Umbilical cord (tissue), 2 donors: ENCODE measurements around the gene AK6. TPM values are rescaled to one million over a fixed set of nuclear protein-coding genes. Genes with fewer than 3 reads are reported as not detected.
"Not testable (repeated sequence)": the region's sequence is repeated elsewhere in the genome, so short reads cannot be mapped to it uniquely, and the experiment has no call there.

Experiments
- DNase-seq: peaks from one replicate; pipeline ENCODE4 v3.0.0-alpha.2; 2015; ENCODE audit warnings: low spot score
- total RNA-seq: library from RNA; depleted of rRNA; stranded (reverse); fragments of >200 nt; gene quantifications from one replicate; pipeline ENCODE4 v1.2.3, GENCODE V29; 2014; ENCODE audit warnings: low replicate concordance; ENCODE audit not compliant: insufficient read depth

The AK6 gene
- total RNA-seq, 1 donor from 2014 or later = 59.9 TPM

DNA sequence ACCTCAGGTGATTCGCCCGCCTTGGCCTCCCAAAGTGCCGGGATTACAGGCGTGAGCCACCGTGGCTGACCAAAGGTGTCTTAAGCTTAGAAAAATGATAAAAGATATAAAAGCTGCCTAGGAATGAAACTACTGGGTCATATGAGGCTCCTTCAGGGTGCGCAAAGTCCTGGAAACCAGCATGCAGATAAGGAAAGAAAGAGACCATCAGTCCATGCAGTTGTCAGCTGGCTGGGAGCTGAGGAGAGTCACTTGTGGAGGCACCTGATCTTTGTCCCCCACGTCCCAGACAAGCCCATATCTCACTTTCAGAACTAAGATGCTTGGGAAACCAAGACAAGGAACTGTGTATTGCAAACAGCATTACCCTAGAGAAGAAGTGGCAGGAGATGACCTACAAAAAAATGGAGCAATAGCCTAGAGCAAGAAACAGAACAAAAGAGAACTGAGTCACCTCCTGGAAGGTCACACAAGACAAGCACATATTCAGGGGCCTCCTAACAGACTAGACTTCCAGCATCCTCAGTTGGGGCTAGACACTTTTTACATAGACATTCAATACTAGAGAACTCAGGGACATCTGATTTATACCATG lies 33.9 kb downstream of the AK6 start:
- DNase-seq = no peak

DNA sequence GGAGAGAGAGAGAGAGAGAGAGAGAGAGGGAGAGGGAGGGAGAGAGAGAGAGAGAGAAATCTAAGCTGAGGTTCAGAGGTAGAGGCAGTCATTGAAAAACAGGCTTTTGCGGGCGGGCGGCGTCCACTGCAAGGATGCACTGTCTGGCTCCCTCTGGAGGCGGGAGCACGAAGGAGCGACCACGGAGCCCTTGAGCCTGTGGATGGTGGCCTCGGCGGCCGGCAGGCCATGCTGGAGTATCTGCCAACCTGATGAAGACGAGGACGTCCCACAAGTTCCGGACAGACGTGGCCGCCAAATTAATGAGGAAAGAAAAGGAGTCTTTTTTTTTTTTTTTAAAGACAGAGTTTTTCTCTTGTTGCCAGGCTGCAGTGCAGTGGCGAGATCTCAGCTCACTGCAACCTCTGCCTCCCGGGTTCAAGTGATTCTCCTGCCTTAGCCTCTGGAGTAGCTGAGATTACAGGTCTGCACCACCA lies 34.5 kb downstream of the AK6 start:
- peak; percentile 75 for DNase-seq

DNA sequence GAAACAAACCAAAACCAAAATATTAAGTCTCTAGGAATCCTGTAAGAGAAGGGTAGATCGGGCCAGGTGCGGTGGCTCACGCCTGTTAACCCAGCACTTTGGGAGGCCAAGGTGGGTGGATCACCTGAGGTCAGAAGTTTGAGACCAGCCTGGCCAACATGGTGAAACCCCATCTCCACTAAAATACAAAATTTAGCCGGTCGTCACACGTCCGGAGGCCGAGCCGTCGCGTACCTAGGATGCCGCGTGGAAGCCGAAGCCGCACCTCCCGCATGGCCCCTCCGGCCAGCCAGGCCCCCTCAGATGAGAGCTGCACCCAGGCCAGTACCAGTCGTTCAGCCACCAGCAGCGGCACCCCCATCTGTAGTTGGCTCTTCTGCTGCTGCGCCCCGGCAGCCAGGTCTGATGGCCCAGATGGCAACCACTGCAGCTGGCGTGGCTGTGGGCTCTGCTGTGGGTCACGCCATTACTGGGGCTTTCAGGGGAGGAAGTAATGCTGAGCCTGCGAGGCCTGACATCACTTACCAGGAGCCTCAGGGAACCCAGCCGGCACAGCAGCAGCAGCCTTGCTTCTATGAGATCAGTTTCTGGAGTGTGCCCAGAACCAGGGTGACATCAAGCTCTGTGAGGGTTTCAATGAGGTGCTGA lies 35.5 kb downstream of the AK6 start:
- DNase-seq = not testable (repeated sequence)

DNA sequence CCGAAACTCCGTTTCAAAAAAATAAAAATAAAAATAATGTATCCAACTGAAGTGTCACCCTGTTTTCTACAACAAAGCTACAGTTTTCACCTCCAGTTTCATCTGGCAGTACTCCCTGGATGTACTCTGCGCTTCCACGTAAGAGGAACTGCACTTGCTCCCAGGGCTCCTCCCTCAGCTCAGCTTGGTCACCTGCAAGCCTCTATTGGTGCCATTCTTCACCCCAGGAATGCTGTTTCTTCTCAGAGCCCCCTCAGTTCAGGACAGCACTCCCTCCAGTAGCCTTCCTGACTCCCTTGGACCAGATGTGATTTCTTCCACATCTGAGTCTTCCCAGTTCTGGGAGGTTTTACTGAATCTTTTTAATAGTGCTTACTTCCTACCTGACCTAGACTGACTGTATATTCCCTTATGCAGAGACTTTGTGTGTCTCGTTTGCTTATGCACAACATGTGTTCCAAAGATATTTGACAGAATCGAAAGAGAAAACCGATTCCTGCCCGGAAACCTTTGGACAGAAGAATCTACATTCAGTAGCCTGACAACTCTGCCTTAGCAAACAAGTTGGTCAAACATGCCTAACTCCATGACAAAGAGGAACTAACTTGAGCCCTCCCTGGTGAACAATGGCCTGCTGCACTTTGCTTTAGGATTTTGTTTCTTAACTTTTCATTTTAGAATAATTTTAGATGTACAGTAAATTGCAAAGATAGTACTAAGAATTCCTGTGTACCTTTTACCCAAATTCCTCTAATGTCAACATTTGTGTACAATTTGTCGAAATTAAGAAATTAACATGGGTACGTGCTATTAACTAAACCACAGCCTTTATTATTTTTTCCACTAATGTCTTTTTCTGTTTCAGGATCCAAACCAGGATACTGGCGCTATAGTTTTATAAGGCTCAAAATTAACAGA lies 37.5 kb downstream of the AK6 start:
- peak; percentile 3 for DNase-seq

DNA sequence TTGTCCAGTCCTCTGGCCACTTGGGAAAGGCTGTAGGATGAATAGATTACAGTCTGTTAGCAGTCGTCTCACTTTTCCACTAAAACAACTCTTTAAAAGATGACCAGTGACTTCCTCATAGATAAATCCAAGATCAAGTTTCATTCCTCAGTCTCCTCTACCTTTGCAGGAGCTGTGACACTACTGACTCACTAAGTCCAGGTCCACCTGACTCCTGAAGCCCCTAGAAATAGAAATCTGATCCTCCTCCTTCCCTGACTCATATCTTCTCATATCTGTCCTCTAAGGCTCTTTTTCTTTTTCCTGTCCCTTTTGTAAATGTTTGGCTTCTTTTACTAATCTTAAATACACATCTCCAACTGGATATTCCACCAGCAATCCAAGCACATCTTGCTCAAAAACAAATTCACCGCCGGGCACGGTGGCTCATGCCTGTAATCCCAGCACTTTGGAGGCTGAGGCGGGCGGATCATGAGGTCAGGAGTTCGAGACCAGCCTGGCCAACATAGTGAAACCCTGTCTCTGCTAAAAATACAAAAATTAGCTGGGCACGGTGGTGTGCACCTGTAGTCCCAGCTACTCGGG lies 39.3 kb downstream of the AK6 start:
- no peak for DNase-seq

DNA sequence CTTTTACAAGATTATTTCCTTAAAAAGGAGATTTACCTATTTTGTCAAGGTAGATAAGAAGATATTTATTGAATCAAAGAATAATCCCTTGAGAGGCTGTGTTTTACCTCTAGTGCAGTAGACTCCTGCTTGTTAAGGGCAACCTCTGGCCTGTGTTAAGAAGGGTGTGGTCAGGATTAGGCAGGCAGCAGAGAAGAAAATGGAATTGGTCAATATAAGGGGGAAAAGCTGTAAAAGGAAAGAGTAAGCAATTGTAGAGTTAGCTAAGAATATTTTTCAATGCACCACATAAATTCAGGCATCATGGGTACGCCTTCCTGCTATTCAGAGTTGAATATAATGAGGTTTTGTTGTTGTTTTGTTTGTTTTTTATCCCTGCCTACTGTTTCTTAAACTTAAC lies 43.0 kb downstream of the AK6 start:
- DNase-seq = no peak

DNA sequence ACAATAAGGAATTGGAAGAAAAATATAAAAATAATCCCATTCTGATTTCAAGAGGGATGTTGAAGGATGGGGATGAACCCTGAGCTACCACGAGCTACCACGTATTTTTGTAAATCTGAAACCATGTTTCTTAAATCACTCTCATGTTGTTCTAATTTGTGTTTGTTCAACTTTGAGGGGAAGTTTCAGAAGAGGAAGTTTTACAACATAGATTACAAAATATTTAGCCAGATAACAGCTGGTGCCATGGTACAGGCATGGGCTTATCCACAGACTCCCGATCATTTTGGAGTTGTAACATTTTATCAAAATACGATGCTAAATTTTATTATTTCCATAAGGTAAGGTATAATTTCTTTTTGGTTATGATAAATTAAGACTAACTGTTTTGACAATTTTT lies 51.9 kb downstream of the AK6 start:
- no peak for DNase-seq

DNA sequence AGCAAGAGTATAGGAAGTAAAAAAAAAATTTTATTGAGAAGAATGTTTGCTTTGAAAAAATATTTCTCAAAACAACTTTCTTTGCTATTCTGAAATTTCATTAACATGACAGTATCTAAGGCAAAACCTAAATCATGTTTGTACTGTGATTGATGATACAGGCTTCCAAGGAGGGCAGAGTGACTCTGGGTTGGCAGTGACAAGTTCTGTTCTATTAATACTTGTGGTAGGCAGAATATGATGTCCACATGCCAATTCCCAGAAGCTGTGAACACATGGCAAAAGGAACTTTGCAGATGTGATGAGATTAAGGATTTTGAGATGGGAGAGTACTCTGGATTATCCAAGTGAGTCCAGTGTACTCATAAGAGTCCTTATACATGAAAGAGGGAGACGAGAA lies 53.3 kb downstream of the AK6 start:
- DNase-seq = no peak

DNA sequence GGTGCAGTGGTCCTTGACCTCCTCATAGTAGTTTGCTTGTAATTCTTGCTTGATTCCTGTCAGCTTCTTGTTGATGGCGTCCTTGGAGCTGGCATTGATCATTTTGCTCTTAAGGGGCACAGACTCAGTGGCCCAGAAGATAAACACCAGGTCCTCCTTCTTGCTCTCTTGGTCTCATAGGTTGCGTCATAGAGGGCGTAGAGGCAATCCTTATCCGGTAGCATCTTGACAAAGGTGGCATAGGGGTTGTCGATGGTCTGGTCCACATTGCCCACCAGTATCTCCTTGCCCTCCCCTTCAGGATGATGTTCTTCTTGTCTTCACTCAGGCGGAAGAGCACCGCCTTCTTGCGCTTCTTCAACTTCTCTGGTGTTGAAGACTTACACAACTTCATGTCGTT lies 55.9 kb downstream of the AK6 start:
- no peak for DNase-seq

DNA sequence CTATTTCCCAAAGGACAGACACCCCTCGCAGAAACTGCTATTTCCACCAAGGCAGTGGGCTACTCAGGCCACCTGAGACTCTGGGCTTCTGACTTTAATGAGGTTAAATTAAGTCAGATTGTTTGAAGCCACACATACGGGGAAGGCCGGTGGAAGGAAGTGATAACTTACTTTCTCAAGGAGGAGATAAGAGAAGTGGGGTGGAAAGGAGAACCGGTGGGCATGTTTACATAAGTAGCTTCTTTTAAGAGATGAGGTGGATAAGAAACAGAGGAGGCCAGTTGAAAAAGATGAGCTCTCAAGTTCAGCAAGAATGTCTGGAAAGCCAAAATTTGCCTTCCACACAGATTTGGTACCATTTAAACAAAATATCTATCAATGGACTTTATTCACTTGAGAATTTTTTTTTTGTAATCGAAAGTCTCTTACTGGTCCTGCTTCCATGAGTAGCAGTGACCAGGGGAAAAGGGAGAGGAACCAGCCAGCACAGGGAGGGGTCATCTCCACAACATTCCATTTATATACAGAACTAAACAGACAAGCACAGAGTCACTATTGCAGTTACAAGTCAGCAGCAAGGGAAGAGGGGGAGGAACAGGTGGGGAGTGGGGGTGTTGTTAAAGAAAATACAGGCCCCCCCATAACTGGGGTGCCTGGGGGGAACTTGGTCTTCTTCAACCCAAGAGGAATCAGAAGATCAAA lies 56.7 kb downstream of the AK6 start:
- DNase-seq = no peak

DNA sequence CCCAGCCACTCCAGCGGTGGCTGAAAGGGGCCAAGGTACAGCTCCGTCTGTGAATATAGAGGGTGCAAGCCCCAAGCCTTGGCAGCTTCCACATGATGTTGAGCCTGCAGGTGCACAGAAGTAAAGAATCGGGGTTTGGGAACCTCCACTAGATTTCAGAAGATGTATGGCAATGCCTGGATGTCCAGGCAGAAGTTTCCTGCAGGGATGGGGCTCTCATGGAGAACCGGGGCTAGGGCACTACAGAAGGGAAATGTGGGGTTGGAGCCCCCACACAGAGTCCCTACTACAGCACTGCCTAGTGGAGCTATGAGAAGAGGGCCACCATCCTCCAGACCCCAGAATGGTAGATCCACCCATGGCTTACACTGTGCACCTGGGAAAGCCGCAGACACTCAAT lies 59.9 kb downstream of the AK6 start:
- DNase-seq = no peak

DNA sequence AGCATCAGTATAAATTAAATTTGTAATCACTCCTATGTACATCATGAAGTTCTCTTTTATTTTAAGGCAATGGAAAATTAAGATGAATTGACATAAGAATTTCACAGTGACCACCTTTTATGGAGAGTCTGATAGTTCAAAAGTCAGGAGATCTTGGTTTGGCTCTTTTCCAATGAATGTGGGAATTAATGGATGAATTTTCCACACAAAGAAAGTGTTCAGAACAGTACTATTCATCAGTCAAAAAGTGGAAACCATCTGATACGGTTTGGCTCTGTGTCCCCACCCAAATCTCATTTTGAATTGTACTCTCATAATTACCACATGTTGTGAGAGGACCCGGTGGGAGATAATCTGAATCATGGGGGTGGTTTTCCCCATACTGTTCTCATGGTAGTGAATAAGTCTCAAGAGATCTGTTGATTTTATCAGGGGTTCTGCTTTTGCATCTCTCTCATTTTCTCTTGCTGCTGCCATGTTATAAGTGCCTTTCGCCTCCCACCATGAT lies 61.2 kb downstream of the AK6 start:
- DNase-seq = no peak

DNA sequence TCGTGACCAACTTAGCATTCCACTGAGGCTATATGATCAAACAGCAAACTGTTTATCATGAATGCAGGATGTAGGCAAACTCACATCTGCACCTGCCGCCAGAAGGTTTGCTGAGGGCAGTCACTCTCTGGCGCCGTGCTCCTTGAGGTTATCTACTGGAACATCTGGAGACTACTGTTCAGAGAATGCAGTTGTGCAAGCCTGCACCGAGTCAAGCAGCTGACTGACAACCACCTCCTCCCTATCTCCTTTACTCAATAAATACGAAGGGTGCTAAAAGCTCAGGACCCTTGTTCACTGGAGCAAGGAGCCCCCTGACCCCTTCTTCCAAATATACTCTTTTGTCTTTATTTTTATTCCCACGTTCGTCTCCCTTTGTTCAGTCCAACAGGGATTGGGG lies 63.8 kb downstream of the AK6 start:
- no peak for DNase-seq

Other genes starting within 250 kb of the AK6 start
- gene CCNB1, start 202.4 kb downstream of the AK6 start, total RNA-seq = 17.8 TPM
- 7.0 TPM for gene CENPH, start 179.9 kb downstream of the AK6 start, total RNA-seq
- gene CDK7, start 134.6 kb downstream of the AK6 start, total RNA-seq = 29.9 TPM
- gene CCDC125, start 36.7 kb downstream of the AK6 start, total RNA-seq = 1.4 TPM
- 32.7 TPM for gene TAF9, start within 50 bp of the AK6 start, total RNA-seq
- 36.6 TPM for gene RAD17, start 298 bp upstream of the AK6 start, total RNA-seq
- gene MARVELD2, start 45.6 kb upstream of the AK6 start, total RNA-seq = 3.9 TPM
- gene OCLN, start 123.3 kb upstream of the AK6 start, total RNA-seq = 12.5 TPM
- 52.0 TPM for gene GTF2H2C, start 190.7 kb upstream of the AK6 start, total RNA-seq